NCI-H1092 (cell line): ENCODE results near the gene SLC25A24.
"Not testable (repeated sequence)": the region's sequence is repeated elsewhere in the genome, so short reads cannot be mapped to it uniquely, and the experiment has no call there.

Source experiments
- DNase-seq: peaks from one replicate; lab custom pipeline; 2025; lab: John Stamatoyannopoulos, UW

SLC25A24 gene

GRCh38 chr1:108194051-108194450, 6.1 kb downstream of the SLC25A24 start:
- DNase-seq = no peak

- no peak for DNase-seq
Measured at GRCh38 chr1:108193333-108193732, 6.8 kb downstream of the SLC25A24 start.

DNA sequence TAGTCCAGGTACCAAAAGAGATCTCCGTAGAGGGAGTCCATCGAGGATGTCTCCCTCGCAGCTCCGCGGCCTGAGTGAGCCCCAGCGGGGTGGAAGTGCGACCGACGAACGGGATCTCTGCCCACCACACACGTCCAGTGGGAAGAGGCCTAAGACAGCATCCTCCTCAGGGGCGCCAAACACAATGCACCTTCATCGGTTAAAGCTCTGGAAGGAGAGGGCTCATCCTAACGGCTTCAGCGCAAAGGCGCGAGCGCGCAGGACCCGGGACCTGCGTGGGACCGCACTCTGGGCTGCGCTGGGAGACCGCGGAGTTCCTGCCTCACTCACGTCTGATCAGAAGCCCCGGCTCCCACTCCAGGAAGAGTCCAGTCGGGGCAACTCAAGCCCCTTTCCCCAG, 7.6 kb downstream of the SLC25A24 start:
- no peak for DNase-seq

- no peak for DNase-seq
Measured at GRCh38 chr1:108190686-108191416, 9.3 kb downstream of the SLC25A24 start.

GRCh38 chr1:108190001-108190634, 10.0 kb downstream of the SLC25A24 start:
- DNase-seq = no peak

GRCh38 chr1:108188801-108189200, 11.3 kb downstream of the SLC25A24 start:
- DNase-seq = no peak

DNA sequence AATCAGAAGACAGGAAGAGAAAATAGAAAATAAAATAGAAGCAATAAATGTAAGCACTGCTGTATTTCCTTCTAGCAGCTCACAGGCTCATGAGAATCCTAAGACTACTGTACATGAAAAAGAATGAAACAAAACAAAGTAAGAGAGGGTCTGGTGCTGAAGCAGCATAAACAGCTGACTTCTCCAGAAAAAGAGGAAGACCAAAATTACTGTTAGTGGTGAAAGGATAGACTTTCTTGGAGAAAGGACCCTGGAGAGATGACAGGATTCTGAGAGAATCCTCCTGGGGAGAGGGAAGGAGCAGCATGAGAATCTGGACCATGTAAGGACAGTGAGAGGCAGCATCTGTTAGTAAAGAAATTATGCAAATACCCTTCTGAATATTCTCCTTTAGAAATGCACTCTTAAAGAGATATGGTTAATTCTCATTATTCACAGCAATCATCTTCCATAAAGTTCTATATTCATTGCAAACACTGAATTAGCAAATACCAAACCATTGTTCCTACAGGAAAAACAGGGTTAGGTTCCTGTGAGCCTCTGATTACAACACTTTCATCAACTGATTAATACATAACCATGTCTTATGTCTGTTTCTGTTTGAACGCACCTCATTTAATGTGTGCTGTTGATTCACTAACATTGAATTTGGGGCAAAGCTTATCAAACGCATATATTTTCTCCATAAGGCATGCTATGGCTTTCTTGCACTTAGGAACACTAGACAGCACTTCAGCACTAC, 17.0 kb downstream of the SLC25A24 start:
- no peak for DNase-seq

DNA sequence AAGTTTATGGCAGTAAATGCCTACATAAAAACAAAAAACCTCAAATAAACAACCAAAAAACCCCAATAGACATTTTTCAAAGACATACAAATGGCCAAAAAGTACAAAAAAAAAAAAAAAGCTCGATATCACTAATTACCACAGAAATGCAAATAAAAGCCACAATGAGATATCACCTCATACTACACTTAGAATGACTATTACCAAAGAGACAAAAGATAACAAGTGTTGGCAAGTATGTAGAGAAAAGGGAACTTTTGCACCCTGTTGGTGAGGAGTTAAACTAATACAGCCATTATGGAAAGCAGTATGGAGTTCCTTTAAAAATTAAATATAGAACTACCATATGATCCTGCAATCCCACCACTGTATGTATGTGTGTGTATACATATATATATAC, 21.1 kb downstream of the SLC25A24 start:
- no peak for DNase-seq

DNA sequence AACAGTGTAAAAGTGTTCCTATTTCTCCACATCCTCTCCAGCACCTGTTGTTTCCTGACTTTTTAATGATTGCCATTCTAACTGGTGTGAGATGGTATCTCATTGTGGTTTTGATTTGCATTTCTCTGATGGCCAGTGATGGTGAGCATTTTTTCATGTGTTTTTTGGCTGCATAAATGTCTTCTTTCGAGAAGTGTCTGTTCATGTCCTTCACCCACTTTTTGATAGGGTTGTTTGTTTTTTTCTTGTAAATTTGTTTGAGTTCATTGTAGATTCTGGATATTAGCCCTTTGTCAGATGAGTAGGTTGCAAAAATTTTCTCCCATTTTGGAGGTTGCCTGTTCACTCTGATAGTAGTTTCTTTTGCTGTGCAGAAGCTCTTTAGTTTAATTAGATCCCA, 37.7 kb downstream of the SLC25A24 start:
- DNase-seq = not testable (repeated sequence)

- DNase-seq = not testable (repeated sequence)
Measured at GRCh38 chr1:108159951-108160350, 40.2 kb downstream of the SLC25A24 start.

GRCh38 chr1:108158893-108159453, 41.2 kb downstream of the SLC25A24 start:
- DNase-seq = no peak

- no peak for DNase-seq
Measured at GRCh38 chr1:108154314-108154713, 45.8 kb downstream of the SLC25A24 start.

GRCh38 chr1:108152782-108153222, 47.3 kb downstream of the SLC25A24 start:
- no peak for DNase-seq

DNA sequence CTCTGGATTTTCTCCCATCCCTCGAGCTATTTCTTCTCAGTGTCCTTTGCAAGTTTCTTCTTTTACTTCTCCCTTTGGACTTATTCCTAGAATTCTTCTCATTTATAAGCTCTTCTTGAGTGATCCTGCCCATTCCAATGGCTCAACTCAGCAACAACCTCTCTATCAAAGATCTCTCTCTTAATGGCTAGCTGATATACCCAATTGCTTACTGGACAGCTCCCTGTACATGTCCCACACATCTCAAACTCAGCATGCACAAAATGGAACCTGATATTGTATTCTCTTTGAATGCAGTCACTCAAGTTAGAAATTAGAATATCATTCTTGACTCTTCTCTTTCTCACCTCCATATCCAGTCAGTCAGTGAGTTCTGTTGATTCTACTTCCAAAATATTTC, 48.6 kb downstream of the SLC25A24 start:
- no peak for DNase-seq

GRCh38 chr1:108149796-108150467, 50.2 kb downstream of the SLC25A24 start:
- no peak for DNase-seq

DNA sequence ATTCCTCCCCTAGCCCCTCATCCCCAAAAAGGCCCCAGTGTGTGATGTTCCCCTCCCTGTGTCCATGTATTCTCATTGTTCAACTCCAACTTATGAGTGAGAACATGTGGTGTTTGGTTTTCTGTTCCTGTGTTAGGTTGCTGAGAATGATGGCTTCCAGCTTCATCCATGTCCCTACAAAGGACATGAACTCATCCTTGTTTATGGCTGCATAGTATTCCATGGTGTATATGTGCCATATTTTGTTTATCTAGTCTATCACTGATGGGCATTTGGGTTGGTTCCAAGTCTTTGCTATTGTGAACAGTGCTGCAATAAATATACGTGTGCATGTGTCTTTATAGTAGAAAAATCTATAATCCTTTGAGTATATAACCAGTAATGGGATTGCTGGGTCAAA, 55.6 kb downstream of the SLC25A24 start:
- not testable (repeated sequence) for DNase-seq

GRCh38 chr1:108142773-108143394, 57.3 kb downstream of the SLC25A24 start:
- DNase-seq = no peak

GRCh38 chr1:108142258-108142657, 57.9 kb downstream of the SLC25A24 start:
- DNase-seq = no peak

GRCh38 chr1:108141621-108142020, 58.5 kb downstream of the SLC25A24 start:
- no peak for DNase-seq

DNA sequence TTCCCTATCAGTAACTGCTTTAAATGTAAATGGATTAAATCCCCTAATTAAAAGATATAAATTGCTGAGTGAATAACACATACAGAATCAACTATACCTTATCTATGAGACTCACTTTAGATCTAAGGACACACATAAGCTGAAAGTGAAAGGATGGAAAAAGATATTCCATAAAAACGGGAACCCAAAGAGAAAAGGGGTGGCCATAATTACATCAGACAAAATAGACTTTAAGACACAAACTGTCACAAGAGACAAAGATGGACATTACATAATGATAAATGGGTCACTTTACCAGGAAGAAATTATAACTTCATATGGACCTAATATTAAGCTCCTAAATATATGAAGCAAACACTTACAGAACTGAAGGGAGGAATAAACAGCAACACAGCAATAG, 59.2 kb downstream of the SLC25A24 start:
- no peak for DNase-seq

DNA sequence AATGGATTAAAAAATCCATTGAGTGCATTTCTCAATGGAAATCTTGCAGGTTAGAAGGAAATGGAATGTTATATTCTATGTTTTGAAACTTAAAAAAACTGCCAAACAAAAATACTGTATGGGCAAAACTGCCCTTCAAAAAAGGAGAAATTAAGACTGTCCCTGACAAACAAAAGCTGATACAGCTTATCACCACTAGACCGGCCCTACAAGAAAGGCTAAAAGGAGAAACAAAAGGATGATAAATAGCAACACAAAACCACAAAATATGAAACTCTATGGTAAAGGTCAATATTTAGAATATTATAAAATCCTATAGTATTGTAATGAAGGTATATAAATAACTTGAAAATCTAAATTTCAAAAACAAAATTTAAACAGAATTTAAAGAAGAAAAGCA, 60.0 kb downstream of the SLC25A24 start:
- no peak for DNase-seq

- not testable (repeated sequence) for DNase-seq
Measured at GRCh38 chr1:108139555-108139954, 60.6 kb downstream of the SLC25A24 start.
